Measurements from ENCODE around the gene RNU5D-1.

The RNU5D-1 gene

DNA sequence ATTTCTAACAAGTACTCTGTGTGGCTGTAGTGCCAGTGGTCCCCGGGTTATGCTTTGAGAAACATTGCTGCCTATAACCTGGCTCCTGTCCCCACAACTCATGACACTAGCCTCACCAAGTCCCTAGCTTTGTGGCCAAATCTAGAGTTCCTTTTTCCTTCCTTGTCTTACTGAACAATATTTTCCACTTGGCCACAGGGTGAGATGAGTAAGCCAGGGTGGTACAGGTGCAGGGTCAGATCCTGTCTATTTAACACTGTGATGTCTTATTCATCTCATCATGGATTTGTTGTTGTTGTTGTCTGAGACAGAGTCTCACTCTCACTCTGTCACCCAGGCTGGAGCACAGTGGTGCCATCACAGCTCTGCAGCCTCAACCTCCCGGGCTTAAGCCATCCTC lies 37.8 kb downstream of the RNU5D-1 start:
- TF ChIP-seq POLR2A (IDR thresholded peaks at IDR 0.05; ENCODE audit: low read depth, low read length) (no peak), SPI1 (IDR thresholded peaks at IDR 0.05; ENCODE audit: low read depth, low read length) (0 out of 2 replicates have a peak, but pooled peaks have one; percentile 16)
- FAIRE-seq (peak; percentile 92), DNase-seq (ENCODE audit: insufficient read length, low spot score) (no peak)

DNA sequence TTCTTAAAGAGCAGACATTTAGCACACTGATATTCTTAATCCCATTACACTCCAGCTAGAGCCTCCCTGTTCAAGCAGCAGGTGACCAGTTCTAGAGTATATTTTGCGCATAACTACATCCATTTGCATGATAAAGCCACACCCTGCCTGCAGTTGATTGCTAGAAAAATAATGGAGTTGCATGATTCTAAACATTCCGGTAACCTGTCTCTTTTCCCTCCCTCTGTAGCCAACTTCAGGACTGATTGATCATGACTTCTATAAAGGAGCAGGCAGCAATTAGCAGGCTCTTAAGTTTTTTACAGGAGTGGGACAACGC lies 41.6 kb downstream of the RNU5D-1 start:
- no peak for TF ChIP-seq POLR2A (IDR thresholded peaks at IDR 0.05; ENCODE audit: low read depth, low read length)
- DNase-seq (ENCODE audit: insufficient read length, low spot score) (no peak), FAIRE-seq (no peak)

DNA sequence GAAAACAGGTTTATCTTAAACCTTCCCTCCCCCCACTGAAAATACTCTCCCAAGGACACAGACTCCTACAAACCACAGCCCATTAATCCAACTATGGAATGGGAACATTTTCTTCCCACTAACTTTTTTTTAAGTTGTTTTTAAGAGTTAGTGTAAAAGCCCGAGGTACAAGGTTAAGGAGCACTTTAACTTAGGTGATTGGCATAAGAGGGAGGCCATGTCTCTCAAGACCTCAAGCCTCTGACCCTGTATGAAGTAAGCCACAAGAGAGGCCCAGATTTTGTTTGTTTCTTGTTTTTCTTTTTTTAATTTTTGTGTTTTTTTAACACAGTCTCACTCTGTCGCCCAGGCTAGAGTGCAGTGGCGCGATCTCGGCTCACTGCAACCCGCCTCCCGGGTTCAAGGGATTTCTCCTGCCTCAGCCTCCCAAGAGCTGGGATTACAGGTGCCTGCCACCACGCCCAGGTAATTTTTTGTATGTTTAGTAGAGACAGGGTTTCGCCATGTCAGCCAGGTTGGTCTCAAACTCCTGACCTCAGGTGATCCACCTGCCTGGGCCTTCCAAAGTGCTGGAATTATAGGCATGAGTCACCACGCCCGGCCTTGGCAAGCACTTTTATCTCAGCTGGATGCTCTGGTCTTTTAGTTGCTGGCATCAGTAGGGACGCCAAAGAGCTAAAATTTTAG lies 42.1 kb downstream of the RNU5D-1 start:
- DNase-seq (ENCODE audit: insufficient read length, low spot score) (no peak), FAIRE-seq (no peak)
- no peak for TF ChIP-seq POU2F2 (IDR thresholded peaks at IDR 0.05; ENCODE audit: low read depth, low read length)
- TF ChIP-seq SPI1 (IDR thresholded peaks at IDR 0.05; ENCODE audit: low read depth, low read length) = no peak
- no peak for TF ChIP-seq PAX5 (IDR thresholded peaks at IDR 0.05; ENCODE audit: insufficient read depth, low read length, severe bottlenecking)
- TF ChIP-seq POLR2AphosphoS5 (IDR thresholded peaks at IDR 0.05; ENCODE audit: low read depth, low read length) = no peak
- no peak for TF ChIP-seq POLR2A (IDR thresholded peaks at IDR 0.05; ENCODE audit: low read depth, low read length)
- no peak for TF ChIP-seq TAF1 (IDR thresholded peaks at IDR 0.05; ENCODE audit: low read depth, low read length)

DNA sequence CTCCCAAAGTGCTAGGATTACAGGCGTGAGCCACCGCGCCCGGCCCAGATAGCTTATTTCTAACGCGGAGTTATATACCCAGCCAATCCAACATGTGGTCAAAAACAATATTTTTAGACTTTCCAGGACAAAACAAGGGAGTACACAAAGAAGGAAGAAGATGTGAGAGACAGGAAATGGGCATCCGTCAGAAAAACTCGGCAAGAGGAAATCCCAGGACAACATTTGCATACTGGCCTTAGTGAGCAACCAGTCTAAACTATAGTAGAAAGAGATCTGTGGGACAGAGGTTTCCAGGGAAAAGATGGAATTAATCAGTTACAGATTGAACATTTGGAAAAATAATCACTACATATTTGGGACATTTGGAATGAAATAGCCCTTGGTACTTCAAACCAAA lies 45.1 kb downstream of the RNU5D-1 start:
- no peak for FAIRE-seq
- no peak for TF ChIP-seq POU2F2 (IDR thresholded peaks at IDR 0.05; ENCODE audit: low read depth, low read length)
- no peak for TF ChIP-seq SPI1 (IDR thresholded peaks at IDR 0.05; ENCODE audit: low read depth, low read length)
- TF ChIP-seq POLR2AphosphoS5 (IDR thresholded peaks at IDR 0.05; ENCODE audit: low read depth, low read length) = no peak
- TF ChIP-seq PAX5 (IDR thresholded peaks at IDR 0.05; ENCODE audit: insufficient read depth, low read length, severe bottlenecking) = no peak
- TF ChIP-seq POLR2A (IDR thresholded peaks at IDR 0.05; ENCODE audit: low read depth, low read length) = no peak
- no peak for TF ChIP-seq TAF1 (IDR thresholded peaks at IDR 0.05; ENCODE audit: low read depth, low read length)

DNA sequence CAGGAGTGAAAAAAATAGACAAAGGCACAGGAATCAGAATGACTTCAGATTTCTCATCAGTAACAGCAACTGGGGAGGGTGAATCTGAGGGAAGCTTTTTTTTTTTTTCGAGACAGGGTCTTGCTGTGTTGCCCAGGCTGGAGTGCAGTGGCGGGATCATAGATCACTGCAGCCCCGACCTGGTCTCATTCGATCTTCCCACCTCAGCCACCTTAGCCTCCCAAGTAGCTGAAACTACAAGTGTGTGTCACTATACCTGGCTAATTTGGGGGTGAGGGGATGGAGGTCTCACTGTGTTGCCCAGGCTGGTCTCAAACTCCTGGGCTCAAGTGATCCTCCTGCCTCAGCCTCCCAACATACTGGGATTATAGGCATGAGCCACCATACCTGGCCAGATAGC lies 45.8 kb downstream of the RNU5D-1 start:
- FAIRE-seq = no peak
- no peak for DNase-seq (ENCODE audit: insufficient read length, low spot score)
- TF ChIP-seq PAX5 (IDR thresholded peaks at IDR 0.05; ENCODE audit: insufficient read depth, low read length, severe bottlenecking) (no peak), POLR2AphosphoS5 (IDR thresholded peaks at IDR 0.05; ENCODE audit: low read depth, low read length) (no peak), POLR2A (IDR thresholded peaks at IDR 0.05; ENCODE audit: low read depth, low read length) (no peak), POU2F2 (IDR thresholded peaks at IDR 0.05; ENCODE audit: low read depth, low read length) (no peak), SPI1 (IDR thresholded peaks at IDR 0.05; ENCODE audit: low read depth, low read length) (no peak), TAF1 (IDR thresholded peaks at IDR 0.05; ENCODE audit: low read depth, low read length) (no peak)

More for the DNA sequence above, 45.1 kb downstream of the RNU5D-1 start:
- no peak for DNase-seq (ENCODE audit: insufficient read length, low spot score)

DNA sequence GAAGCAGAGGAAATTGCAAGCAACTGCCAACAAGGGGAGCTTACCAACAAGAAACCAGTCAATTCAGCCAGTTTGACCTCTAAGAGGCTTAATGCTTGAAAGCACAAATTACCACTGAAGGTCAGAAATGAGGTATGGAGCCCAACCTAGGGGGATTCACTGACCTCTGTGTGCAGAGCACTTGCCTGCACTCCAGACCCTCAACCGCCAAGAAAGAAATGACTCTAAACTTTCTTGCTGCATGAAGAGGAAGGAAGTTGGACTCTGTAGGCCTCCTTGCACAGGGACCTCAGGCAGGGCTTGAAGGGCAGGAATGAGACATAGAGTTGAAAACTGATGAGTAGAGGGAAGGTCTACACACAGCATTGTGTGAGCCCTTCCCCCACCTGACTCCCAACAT lies 46.4 kb downstream of the RNU5D-1 start:
- DNase-seq (ENCODE audit: insufficient read length, low spot score) (peak; percentile 48), FAIRE-seq (peak; percentile 92)
- TF ChIP-seq TAF1 (IDR thresholded peaks at IDR 0.05; ENCODE audit: low read depth, low read length) (no peak), POLR2A (IDR thresholded peaks at IDR 0.05; ENCODE audit: low read depth, low read length) (no peak), SPI1 (IDR thresholded peaks at IDR 0.05; ENCODE audit: low read depth, low read length) (peak; percentile 77), POLR2AphosphoS5 (IDR thresholded peaks at IDR 0.05; ENCODE audit: low read depth, low read length) (no peak), POU2F2 (IDR thresholded peaks at IDR 0.05; ENCODE audit: low read depth, low read length) (peak; percentile 62; the same call in 1 of the 2 replicates), PAX5 (IDR thresholded peaks at IDR 0.05; ENCODE audit: insufficient read depth, low read length, severe bottlenecking) (peak; percentile 83)

DNA sequence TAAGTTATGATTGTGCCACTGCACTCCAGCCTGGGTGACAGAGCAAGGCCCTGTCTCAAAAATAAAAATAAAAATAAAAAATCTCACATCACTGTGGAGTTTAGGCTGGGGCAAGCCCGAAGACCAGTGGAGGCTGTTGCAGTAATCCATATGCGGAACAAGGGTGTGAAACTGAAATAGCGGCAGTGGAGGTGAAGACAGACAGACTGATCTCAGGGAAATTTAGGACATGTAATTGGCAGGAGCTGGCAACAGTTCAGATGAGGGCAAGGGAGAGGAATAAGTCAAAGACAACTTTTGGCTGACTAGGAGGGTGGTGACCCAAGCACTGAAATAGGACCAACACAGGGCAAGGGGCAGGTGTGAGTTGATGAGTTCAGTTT lies 48.1 kb downstream of the RNU5D-1 start:
- TF ChIP-seq POLR2A (IDR thresholded peaks at IDR 0.05; ENCODE audit: low read depth, low read length) = no peak
- TF ChIP-seq SPI1 (IDR thresholded peaks at IDR 0.05; ENCODE audit: low read depth, low read length) = no peak
- TF ChIP-seq TAF1 (IDR thresholded peaks at IDR 0.05; ENCODE audit: low read depth, low read length) = no peak
- no peak for TF ChIP-seq POLR2AphosphoS5 (IDR thresholded peaks at IDR 0.05; ENCODE audit: low read depth, low read length)
- no peak for TF ChIP-seq PAX5 (IDR thresholded peaks at IDR 0.05; ENCODE audit: insufficient read depth, low read length, severe bottlenecking)
- no peak for TF ChIP-seq POU2F2 (IDR thresholded peaks at IDR 0.05; ENCODE audit: low read depth, low read length)
- no peak for FAIRE-seq
- DNase-seq (ENCODE audit: insufficient read length, low spot score) = no peak

DNA sequence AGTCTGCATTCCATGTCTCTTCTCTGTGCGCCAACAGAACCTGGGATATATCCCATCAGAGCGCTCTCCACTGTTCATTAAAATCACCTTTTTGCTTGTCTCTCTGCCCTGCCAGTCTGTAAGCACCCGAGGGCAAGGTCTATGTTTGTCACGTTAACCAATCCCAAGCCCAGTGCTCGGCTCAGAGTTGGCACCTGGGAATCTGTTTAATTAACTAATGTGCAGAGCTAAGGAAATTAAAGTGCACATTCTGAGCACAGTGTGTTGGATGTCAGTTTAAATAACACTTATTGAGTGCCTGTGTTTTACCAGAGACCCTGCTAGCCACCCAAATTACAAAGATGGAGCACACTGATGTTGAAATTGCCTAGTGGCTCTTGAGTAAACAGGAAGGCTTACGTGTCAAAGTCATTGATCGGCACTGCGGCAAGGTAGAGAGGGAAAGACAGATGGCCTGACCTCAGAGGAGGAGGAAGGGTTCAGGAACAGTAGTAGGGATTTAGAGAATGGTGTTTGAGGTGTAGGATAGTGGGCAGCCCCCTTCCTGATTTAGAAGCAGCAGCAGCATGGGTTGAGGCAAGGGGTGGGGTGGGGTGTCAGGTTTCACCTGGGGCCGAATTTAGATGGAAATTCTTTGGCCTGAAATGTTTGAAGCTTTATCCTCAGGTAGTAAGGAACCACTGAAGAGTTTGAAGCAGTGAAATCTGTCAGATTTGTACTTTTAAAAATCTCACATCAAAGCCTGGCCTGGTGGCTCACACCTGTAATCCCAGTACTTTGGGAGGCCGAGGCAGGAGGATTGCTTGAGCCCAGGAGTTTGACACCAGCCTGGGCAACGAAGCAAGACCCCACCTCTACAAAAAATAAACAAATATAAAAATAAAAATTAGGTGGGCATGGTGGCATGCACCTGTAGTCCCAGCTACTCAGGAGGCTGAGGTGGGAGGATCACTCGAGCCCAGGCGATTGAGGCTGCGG lies 48.8 kb downstream of the RNU5D-1 start:
- FAIRE-seq (no peak), DNase-seq (ENCODE audit: insufficient read length, low spot score) (no peak)
- TF ChIP-seq POLR2A (IDR thresholded peaks at IDR 0.05; ENCODE audit: low read depth, low read length) (no peak), POLR2AphosphoS5 (IDR thresholded peaks at IDR 0.05; ENCODE audit: low read depth, low read length) (no peak), PAX5 (IDR thresholded peaks at IDR 0.05; ENCODE audit: insufficient read depth, low read length, severe bottlenecking) (no peak), POU2F2 (IDR thresholded peaks at IDR 0.05; ENCODE audit: low read depth, low read length) (no peak), TAF1 (IDR thresholded peaks at IDR 0.05; ENCODE audit: low read depth, low read length) (no peak), SPI1 (IDR thresholded peaks at IDR 0.05; ENCODE audit: low read depth, low read length) (no peak)
